NCI-H2081 treated with DMSO at 0.1 percent for 48 hours (cell line): ENCODE measurements around the gene NCBP1.
"Not testable (repeated sequence)": the region's sequence is repeated elsewhere in the genome, so short reads cannot be mapped to it uniquely, and the experiment has no call there.

Source experiments
- DNase-seq: peaks from one replicate; lab custom pipeline; 2025; lab: John Stamatoyannopoulos, UW

NCBP1 gene

GRCh38 chr9:97632985-97633858 lies at the start of gene NCBP1, which contains the start of gene TSTD2:
Gene NCBP1 (plus strand): TSS chr9:97633821. CDS start chr9:97633882, 61 bp downstream.
Gene TSTD2 (minus strand): TSS chr9:97633368. CDS start chr9:97627562, 5,806 bp downstream.
- DNase-seq, result peak; percentile 95

- DNase-seq, result not testable (repeated sequence)
These were observed 48.8 kb upstream of the NCBP1 start for GRCh38 chr9:97584778-97585177.

GRCh38 chr9:97586909-97587308 lies 46.7 kb upstream of the NCBP1 start:
- DNase-seq, result not testable (repeated sequence)

GRCh38 chr9:97591535-97591934 lies 42.1 kb upstream of the NCBP1 start:
- no peak for DNase-seq

- DNase-seq, result no peak
These were observed 41.5 kb upstream of the NCBP1 start for GRCh38 chr9:97592126-97592525.

- DNase-seq, result no peak
These were observed 39.7 kb upstream of the NCBP1 start for GRCh38 chr9:97593960-97594359.

- no peak for DNase-seq
These were observed 39.2 kb upstream of the NCBP1 start for GRCh38 chr9:97594381-97594921.

- no peak for DNase-seq
These were observed 36.7 kb upstream of the NCBP1 start for GRCh38 chr9:97596906-97597305.

GRCh38 chr9:97598461-97599288 lies 34.9 kb upstream of the NCBP1 start:
- no peak for DNase-seq

- no peak for DNase-seq
These were observed 34.2 kb upstream of the NCBP1 start for GRCh38 chr9:97599314-97599846.

GRCh38 chr9:97600531-97601227 lies 32.9 kb upstream of the NCBP1 start:
- DNase-seq, result no peak

- no peak for DNase-seq
These were observed 32.3 kb upstream of the NCBP1 start for GRCh38 chr9:97601228-97601898.

GRCh38 chr9:97602430-97602829 lies 31.2 kb upstream of the NCBP1 start:
- DNase-seq, result no peak

GRCh38 chr9:97604901-97605645 lies 28.5 kb upstream of the NCBP1 start:
- DNase-seq, result no peak

- DNase-seq, result no peak
These were observed 18.1 kb upstream of the NCBP1 start for GRCh38 chr9:97615439-97616072.

- DNase-seq, result no peak
These were observed 15.6 kb upstream of the NCBP1 start for GRCh38 chr9:97617939-97618416.

- DNase-seq, result not testable (repeated sequence)
These were observed 13.6 kb upstream of the NCBP1 start for GRCh38 chr9:97620063-97620462.

- not testable (repeated sequence) for DNase-seq
These were observed 11.1 kb upstream of the NCBP1 start for GRCh38 chr9:97622483-97622882.

GRCh38 chr9:97623946-97624345 lies 9.7 kb upstream of the NCBP1 start:
- no peak for DNase-seq

GRCh38 chr9:97625620-97626019 lies 8.0 kb upstream of the NCBP1 start:
- DNase-seq, result no peak
